ENCODE measurements around the gene EHBP1. TPM values are rescaled to one million over a fixed set of nuclear protein-coding genes. Genes with fewer than 3 reads are reported as not detected.
"Not testable (repeated sequence)": the region's sequence is repeated elsewhere in the genome, so short reads cannot be mapped to it uniquely, and the experiment has no call there.

EHBP1 gene
- total RNA-seq, 2 donors from 2014 or later: 23.7 to 34.3 TPM

DNA sequence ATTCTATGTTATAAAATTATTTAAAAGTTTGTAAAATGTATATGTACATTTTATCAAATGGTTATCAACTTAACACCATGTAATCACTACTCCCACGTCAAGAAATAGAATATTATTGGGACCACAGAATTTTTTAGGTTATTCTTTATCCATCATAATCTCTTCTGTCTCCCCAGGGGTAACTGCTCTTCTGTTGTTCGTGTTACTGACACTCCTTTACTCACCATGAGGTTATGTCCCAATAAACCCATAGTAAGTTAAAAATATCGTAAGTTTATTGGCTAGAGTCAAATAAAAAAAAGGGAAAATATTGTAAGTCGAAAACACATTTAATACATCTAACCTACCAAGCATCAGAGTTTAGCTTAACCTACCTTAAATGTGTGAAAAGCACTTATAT is 359.1 kb downstream of the EHBP1 start:
- Mint-ChIP-seq H3K9me3 (no peaks in the 10 kb centered on the region), H3K27ac (no peak overlapping the region), H3K27me3 (peaks cover 33 to 63% of the 10 kb centered on the region in 2 donors), H3K4me3 (no peak overlapping the region), H3K36me3 (peaks cover 4% of the 10 kb centered on the region), H3K4me1 (ENCODE audit: low read depth in 2 of 2) (peaks cover 2 to 5% of the 10 kb centered on the region in 2 donors)
- no peak for ATAC-seq
- no peak for DNase-seq (ENCODE audit: low spot score)

DNA sequence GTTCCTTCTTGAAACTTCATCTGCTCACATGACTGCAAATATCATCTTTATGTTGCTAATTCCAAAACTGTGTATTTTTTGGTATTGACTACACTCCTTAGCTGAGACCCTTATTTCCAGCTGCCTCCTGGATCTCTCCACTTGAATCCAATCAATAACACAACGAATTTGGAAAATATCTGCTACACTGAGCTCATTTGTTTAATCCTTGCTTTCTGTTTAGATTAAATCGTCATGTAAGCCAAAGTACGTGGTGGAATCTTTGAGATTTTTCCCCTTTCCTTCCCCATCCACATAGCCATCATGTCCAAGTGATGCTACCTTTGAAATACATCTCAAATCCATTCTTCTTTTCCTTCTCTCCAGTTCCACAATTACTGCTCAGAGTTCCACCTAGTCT is 360.8 kb downstream of the EHBP1 start:
- ATAC-seq: no peak
- Mint-ChIP-seq H3K4me1 (ENCODE audit: low read depth in 2 of 2) (no peaks in the 10 kb centered on the region), H3K27me3 (peaks cover 29 to 50% of the 10 kb centered on the region in 2 donors)

DNA sequence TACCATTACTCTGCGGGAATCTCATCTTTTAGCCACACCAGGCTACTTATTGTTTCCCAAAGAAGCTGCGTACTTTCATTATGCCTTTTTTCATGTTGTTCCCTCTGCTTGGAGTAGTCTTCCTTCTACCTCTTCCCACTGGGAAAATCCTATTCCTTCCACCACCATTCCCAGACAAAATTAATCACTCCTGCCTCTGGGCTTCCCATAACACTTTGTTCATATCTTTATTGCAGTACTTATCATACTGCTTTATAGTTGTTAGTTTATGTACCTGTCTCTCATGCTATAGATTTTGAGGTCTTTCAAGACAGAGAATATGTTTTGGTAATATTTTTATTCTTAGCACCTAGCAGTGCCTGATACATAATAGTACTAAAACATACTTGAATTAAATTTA is 361.3 kb downstream of the EHBP1 start:
- DNase-seq (ENCODE audit: low spot score) (no peak), ATAC-seq (no peak)
- Mint-ChIP-seq H3K27ac (no peak overlapping the region), H3K4me3 (no peak overlapping the region), H3K36me3 (no peaks in the 10 kb centered on the region), H3K27me3 (peaks cover 29 to 45% of the 10 kb centered on the region in 2 donors), H3K4me1 (ENCODE audit: low read depth in 2 of 2) (no peaks in the 10 kb centered on the region), H3K9me3 (no peaks in the 10 kb centered on the region)

More for the DNA sequence above, 360.8 kb downstream of the EHBP1 start:
- Mint-ChIP-seq H3K4me3 (no peak overlapping the region), H3K9me3 (no peaks in the 10 kb centered on the region), H3K36me3 (no peaks in the 10 kb centered on the region), H3K27ac (no peak overlapping the region)
- DNase-seq (ENCODE audit: low spot score): no peak

DNA sequence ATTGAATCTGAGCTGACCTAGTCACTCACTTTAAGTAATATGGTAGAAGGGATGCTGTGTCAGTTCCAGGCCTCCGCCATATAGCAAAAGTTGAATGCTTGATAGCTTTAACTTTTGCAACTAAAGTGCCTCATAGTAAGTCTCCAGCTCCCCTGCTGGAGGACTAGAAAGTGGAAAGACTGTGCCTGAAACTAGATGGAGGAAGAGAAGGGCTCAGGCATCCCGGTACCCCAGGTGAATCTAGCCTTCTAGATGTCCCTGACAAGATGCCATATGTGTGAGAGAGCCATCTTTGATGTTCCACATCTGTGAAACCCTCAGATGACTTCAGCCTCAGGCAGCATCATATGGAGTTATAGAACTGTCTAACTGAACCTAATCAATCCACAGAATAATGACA is 366.2 kb downstream of the EHBP1 start:
- Mint-ChIP-seq H3K27me3 (peaks cover 19 to 20% of the 10 kb centered on the region in 2 donors), H3K27ac (no peak overlapping the region), H3K36me3 (no peaks in the 10 kb centered on the region), H3K4me3 (no peak overlapping the region), H3K9me3 (no peaks in the 10 kb centered on the region), H3K4me1 (ENCODE audit: low read depth in 2 of 2) (no peaks in the 10 kb centered on the region)
- DNase-seq (ENCODE audit: low spot score) (no peak), ATAC-seq (no peak)

DNA sequence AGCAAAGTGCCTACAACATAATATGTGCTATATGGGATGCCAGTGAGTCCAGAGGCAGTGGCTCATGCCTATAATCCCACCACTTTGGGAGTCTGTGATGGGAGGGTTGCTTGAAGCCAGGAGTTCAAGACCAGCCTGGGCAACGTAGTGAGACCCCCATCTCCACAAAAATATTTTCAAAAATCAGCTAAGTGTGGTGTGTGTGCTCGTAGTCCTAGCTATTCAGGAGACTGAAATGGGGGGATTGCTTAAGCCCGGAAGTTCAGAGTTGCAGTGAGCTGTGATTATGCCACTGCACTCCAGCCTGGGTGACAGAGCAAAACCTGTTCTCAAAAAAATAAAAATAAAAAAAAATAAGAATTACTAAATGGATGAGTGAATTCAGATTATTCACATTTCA is 368.5 kb downstream of the EHBP1 start:
- no peaks in the 10 kb centered on the region for H3K36me3 Mint-ChIP-seq
- H3K4me1 Mint-ChIP-seq (ENCODE audit: low read depth in 2 of 2): no peaks in the 10 kb centered on the region
- DNase-seq (ENCODE audit: low spot score): no peak
- no peak overlapping the region for H3K27ac Mint-ChIP-seq
- H3K4me3 Mint-ChIP-seq: no peak overlapping the region
- H3K9me3 Mint-ChIP-seq: no peaks in the 10 kb centered on the region
- no peak for ATAC-seq
- peaks cover 17 to 27% of the 10 kb centered on the region in 2 donors for H3K27me3 Mint-ChIP-seq

DNA sequence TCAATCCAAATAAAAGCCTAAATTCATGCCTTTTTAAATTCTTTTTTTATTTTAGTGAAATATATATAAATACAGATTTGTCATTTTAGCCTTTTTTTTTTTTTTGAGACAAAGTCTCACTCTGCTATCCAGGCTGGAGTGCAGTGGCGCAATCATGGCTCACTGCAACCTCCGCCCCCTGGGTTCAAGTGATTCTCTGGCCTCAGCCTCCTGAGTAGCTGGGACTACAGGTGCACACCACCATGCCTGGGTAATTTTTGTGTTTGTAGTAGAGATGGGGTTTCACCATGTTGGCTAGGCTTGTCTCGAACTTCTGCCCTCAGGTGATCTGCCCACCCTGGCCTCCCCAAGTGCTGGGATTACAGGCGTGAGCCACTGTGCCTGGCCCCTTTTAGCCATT is 368.9 kb downstream of the EHBP1 start:
- peaks cover 17 to 27% of the 10 kb centered on the region in 2 donors for H3K27me3 Mint-ChIP-seq
- not testable (repeated sequence) for DNase-seq (ENCODE audit: low spot score); H3K9me3 Mint-ChIP-seq; H3K4me1 Mint-ChIP-seq (ENCODE audit: low read depth in 2 of 2); H3K36me3 Mint-ChIP-seq; H3K27ac Mint-ChIP-seq; H3K4me3 Mint-ChIP-seq; ATAC-seq

DNA sequence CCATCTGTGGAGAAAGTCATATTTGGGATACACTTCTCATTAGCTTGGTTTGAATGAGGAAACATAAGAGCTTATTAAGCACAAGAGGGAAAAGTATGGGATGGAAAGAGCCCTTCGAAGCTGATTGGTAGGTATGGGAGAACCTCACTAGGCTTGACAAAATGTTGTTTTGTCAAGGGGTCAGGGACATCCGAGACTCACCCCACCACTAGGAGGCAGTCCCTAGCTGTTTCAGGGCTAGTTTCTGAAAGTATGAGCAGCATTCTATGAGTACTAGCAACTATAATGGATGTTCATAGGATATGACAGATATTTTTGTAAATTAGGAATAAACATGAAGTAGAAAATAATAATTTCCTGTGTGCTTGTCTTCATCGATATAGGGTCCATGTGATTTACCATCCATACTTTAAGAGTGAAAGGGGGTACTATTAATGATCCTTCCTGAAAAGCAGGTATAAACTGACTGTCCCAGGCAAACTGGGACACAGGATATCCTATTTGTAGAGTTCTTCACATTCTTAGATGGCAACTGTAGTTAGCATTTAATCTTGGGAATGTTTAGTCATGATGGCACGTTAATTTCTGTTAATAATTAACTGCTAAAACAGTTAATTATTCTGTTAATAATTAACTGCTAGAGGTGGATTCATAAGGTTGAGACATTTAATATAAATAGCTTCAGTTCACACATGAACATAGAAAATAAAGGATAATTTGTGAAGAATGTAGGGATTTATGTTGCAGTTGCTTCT is 373.5 kb downstream of the EHBP1 start:
- H3K27me3 Mint-ChIP-seq: peaks cover 17 to 37% of the 10 kb centered on the region in 2 donors
- no peaks in the 10 kb centered on the region for H3K9me3 Mint-ChIP-seq
- H3K27ac Mint-ChIP-seq: no peak overlapping the region
- no peaks in the 10 kb centered on the region for H3K36me3 Mint-ChIP-seq
- DNase-seq (ENCODE audit: low spot score) (no peak), ATAC-seq (no peak)
- no peak overlapping the region for H3K4me3 Mint-ChIP-seq
- H3K4me1 Mint-ChIP-seq (ENCODE audit: low read depth in 2 of 2): no peaks in the 10 kb centered on the region

DNA sequence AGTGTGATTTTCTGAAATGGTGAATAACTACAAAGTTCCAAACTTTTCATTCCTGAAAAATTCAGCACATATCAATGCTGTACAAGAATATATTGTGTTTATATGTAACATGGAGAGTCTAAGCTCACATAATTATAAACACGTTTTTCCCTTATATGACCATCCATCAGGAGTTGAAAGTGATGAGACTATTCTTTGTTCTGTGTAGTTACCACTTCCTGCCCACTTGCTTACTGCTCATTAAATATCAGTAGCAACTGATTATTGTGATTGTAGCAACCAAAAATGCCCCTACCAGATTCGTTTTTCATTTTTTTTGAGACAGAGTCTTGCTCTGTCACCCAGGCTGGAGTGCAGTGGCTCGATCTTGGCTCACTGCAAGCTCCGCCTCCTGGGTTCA is 375.9 kb downstream of the EHBP1 start:
- ATAC-seq: no peak
- DNase-seq (ENCODE audit: low spot score): no peak
- H3K9me3 Mint-ChIP-seq: peaks cover 5% of the 10 kb centered on the region
- peaks cover 18 to 51% of the 10 kb centered on the region in 2 donors for H3K27me3 Mint-ChIP-seq
- H3K4me1 Mint-ChIP-seq (ENCODE audit: low read depth in 2 of 2): no peaks in the 10 kb centered on the region
- peaks cover 4% of the 10 kb centered on the region for H3K36me3 Mint-ChIP-seq
- no peak overlapping the region for H3K27ac Mint-ChIP-seq
- no peak overlapping the region for H3K4me3 Mint-ChIP-seq

DNA sequence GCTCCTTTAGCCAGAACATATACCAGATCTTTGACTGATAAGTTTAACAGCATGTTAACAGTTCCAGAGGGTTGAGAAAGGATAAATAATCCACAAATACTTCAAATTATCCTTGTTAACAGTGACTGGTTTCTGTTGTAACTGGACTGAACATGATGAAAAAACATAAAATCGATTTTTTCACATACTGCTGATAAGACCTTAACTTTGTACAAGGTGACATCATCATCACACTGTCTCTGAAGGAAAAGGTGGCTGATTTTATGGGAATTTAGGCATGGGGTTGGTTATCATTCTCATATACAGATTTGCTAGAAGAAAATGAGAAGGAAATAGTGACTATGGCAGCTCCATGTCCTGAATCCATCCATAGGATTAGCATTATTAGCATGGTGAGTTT is 381.2 kb downstream of the EHBP1 start:
- no peak overlapping the region for H3K4me3 Mint-ChIP-seq
- H3K27me3 Mint-ChIP-seq: peaks cover 15 to 26% of the 10 kb centered on the region in 2 donors
- no peaks in the 10 kb centered on the region for H3K4me1 Mint-ChIP-seq (ENCODE audit: low read depth in 2 of 2)
- peaks cover 8% of the 10 kb centered on the region for H3K9me3 Mint-ChIP-seq
- peaks cover 8% of the 10 kb centered on the region for H3K36me3 Mint-ChIP-seq
- no peak overlapping the region for H3K27ac Mint-ChIP-seq
- ATAC-seq (no peak), DNase-seq (ENCODE audit: low spot score) (no peak)

DNA sequence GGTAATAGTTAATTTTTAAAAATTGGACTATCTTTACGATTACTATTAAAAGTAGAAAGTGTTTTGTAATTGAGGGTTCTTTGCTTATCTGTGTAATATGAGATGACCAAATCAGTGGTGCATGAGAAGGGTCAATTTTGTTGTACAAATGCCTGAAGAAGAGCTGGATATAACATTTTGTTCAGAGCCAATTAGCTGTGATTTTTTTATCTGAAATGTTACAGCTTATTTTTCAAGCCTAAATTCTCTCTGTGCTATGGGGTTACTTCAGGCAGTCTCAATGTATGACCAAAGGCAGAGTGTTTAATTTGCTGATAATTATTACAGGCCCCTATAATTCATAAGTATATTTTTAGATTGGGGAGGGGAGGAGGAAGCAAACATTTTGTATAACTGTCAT is 386.9 kb downstream of the EHBP1 start:
- H3K4me3 Mint-ChIP-seq: no peak overlapping the region
- H3K27ac Mint-ChIP-seq: no peak overlapping the region
- DNase-seq (ENCODE audit: low spot score) (no peak), ATAC-seq (no peak)
- H3K36me3 Mint-ChIP-seq: peaks cover 4% of the 10 kb centered on the region
- H3K9me3 Mint-ChIP-seq: peaks cover 4% of the 10 kb centered on the region
- H3K4me1 Mint-ChIP-seq (ENCODE audit: low read depth in 2 of 2): no peaks in the 10 kb centered on the region
- H3K27me3 Mint-ChIP-seq: peaks cover 7 to 15% of the 10 kb centered on the region in 2 donors

DNA sequence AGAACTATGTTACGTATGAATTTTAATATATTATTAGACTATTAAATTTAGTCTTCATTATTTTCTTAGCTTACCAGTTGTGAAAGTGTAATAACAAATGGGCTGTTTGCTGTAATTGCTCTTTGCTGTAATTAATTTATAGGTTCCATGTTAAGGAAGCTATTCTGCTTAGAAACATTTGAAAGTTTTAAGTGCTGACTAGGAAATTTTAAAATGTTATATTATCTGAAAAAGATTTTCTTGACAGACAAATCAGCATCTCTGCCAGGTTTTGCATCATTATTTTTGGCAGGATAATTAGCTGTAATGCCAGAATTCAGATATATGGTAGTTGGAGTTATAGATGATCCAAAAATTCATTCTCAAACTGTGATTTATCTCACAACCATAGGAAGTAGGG is 387.3 kb downstream of the EHBP1 start:
- no peak overlapping the region for H3K27ac Mint-ChIP-seq
- peaks cover 7 to 15% of the 10 kb centered on the region in 2 donors for H3K27me3 Mint-ChIP-seq
- no peak overlapping the region for H3K4me3 Mint-ChIP-seq
- peaks cover 4% of the 10 kb centered on the region for H3K36me3 Mint-ChIP-seq
- ATAC-seq: no peak
- H3K4me1 Mint-ChIP-seq (ENCODE audit: low read depth in 2 of 2): no peaks in the 10 kb centered on the region
- no peak for DNase-seq (ENCODE audit: low spot score)
- H3K9me3 Mint-ChIP-seq: peaks cover 4% of the 10 kb centered on the region

DNA sequence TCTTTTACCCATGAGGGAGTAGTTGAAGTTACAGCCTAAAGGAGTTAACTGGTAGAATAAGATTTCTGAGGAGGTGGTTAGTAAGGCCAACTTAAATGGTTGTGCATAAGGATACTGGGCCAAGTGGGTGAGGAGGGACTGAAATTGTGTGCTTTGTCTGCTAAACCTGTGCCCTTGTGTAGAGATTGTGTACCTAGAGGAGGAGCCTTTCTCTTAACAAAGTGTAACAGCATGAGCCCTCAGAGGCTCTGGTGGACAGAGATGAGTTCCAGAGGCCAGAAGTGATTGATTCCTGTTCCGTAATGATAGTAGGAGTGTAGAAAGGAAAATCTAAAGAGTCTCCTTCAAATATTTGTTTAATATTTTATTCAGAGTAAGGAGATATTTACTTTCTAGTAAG is 388.0 kb downstream of the EHBP1 start:
- DNase-seq (ENCODE audit: low spot score) (no peak), ATAC-seq (no peak)
- no peak overlapping the region for H3K27ac Mint-ChIP-seq
- no peaks in the 10 kb centered on the region for H3K4me1 Mint-ChIP-seq (ENCODE audit: low read depth in 2 of 2)
- peaks cover 4% of the 10 kb centered on the region for H3K36me3 Mint-ChIP-seq
- H3K27me3 Mint-ChIP-seq: peaks cover 7 to 15% of the 10 kb centered on the region in 2 donors
- H3K4me3 Mint-ChIP-seq: no peak overlapping the region
- peaks cover 4% of the 10 kb centered on the region for H3K9me3 Mint-ChIP-seq
